Fibroblast of upper back skin (primary cell): ENCODE data around the gene HOATZ.

Experiments used
- DNase-seq: peaks from one replicate; pipeline ENCODE4 v3.0.0-alpha.2; 2013

The HOATZ gene

DNA sequence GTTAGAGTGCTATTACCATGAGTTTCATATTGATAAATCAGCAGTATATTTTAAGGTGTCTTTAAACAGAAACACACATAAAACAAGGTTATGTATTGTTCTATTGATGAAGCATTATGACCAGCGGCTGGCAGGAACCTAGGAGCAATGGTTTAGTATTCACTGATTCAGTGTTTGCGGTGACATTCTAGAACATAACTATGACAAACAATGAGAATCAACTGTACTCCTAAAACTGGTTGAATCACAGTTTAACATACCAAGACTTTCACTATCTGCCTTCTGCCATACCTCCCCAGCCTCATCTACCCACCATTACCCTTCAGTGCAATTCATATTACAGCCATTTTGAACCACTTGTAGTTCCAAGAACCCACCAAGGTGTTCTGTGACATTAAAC, 8.8 kb downstream of the HOATZ start:
- DNase-seq: no peak

DNA sequence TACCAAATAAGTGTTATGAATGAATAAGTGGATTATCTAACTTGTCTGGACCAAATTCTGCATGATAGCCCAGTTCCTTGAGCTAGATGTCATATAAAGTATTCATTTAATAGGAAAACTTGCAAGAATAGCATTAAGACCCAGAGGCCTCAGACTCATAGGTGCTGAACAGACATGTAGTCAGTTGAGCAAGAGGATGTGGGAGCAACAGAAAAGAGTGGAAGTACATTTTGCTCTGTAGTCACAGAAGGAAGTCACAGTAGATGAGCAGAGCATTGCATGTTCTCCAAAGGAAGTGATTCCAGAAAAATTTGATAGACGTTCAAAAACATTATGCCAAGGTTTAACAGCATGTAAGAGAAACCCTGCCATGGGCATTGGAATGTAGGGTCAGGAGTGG, 9.5 kb downstream of the HOATZ start:
- no peak for DNase-seq

DNA sequence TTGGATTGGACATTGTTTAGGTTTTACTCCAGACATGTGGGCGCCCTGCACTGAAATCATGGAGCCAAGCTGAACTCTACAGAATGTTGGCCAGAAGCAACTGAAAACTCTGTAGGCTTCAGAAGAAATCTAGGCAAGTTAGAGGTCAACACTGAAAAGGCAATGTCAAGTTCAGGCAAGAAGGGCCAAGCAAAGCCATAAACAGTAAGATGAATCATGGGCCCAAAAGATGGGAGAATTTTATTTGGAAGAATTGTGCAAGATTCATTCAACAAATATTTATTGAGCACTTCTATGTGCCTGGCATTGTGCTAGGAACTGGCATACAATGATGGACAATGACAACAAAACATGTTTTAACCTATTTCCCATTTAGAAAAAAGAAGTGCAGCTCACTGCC, 10.9 kb downstream of the HOATZ start:
- DNase-seq: no peak

DNA sequence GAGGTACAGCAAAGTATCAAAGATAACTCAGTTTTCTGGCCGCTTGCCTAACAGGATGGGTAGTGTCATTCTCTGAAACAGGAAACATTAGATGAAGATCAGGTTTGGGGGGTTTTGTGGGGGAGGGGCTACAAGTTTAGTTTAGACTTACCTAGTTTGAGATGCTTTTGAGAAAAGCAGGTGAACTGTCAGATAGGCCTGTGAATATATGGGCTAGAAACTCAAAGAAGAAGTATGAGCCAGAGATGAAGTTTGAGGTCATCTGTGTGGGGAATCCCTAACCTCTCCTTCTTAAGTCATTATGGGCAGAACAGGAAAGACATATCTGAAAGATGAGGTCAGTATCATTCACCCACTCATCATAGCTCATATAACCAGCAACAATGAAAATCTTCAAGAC, 11.9 kb downstream of the HOATZ start:
- DNase-seq: peak; percentile 69

DNA sequence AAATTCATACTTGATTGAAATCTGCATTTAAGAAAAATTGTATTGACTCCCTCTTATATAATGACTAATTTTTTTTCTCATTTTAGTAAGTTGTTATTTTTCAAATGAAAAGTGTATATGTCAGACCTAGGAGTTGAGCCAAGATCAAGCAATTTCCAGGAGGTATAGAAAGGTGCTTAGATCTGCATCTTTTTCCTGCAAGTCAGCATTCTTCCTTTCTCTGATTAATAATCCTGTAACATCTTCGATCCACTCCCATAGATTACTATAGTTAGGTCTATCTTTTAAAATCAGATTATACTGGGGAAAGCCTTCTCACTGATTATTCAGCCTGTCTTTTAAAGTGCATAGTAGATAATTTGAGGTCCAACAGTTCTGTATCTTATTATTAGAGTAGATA, 12.7 kb downstream of the HOATZ start:
- no peak for DNase-seq

DNA sequence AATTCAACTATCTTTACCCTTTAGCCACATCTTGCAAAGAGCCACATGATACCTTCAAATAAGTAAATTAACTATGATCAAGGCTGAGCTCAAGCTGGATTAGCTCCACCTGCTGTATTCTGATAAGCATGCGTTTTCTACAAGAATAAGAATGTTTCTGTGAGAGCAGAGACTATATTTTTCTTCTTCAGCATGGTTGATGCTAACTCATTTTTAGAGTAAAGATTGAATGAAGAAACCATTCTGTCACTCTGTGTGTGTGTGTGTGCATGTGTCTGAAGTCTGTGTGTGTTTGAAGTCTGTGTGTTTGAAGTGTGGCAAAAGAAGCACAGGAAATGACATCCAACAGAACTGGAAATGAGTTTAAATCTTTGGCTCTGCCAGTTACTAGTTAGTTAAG, 14.0 kb downstream of the HOATZ start:
- no peak for DNase-seq

DNA sequence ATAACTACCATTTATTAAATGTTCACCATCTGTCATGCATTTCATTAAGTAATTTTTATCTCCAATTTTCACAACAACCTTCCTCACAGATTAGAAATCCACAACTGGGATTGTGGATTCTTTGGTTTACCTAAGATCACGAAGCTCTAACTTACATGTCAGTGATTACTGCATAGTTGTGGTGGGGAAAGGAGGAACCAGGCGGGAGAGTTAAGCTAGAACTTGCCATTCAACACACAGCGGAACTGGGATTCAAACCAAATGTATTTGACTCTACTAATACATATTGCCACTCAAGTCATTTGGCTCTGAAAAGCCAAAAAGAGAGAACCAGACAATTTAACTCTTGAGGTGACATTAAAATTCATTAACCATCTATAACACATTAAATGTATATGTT, 15.5 kb downstream of the HOATZ start:
- peak; percentile 66 for DNase-seq

DNA sequence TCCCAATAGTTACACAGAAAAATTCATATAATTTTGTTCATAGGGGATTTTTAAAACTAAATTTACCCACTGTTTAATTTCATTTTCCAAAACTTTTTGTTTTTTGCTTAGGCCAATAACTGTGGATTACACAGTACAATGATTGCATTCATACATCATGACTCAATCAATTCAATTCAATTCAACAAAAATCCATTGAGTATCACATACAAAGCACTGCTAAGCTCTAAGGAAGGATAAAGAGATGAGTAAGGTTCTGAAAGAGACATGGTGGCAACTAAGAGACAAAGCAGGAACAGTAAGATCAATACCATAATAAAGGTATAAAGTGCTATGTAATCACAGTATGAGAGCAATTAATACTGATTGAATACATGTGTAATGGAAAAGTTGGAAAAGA, 16.6 kb downstream of the HOATZ start:
- DNase-seq: peak; percentile 37

DNA sequence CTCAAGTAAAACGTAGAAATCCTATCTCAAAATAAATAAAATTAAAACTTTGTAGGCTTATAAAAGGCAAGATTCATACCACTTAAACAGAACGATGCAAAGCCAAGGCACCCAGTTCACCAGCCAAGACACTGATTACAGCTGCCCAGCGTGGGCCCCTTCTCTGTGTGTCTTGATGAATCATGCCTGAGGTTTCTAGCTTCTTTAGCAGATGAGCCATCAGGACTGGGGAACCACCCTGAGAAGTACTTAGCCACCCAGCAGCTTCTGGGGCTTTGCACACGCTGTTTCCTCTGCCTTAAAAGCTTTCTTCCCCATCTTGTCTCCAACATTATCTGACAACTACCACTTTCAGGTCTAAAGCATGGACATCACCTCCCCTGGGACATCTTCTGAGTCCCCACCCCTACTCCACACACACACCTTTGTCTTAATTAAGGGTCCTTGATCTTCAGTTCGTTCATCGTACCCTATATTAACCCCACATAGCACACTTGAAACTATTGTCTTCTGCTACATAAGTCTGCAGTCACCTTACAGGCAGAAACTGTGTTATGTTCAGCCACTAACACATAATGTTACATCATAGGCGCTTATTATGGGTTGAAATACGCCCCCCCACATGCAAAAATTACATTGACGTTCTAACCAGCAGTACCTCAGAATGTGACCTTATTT, 17.2 kb downstream of the HOATZ start:
- peak; percentile 89 for DNase-seq

DNA sequence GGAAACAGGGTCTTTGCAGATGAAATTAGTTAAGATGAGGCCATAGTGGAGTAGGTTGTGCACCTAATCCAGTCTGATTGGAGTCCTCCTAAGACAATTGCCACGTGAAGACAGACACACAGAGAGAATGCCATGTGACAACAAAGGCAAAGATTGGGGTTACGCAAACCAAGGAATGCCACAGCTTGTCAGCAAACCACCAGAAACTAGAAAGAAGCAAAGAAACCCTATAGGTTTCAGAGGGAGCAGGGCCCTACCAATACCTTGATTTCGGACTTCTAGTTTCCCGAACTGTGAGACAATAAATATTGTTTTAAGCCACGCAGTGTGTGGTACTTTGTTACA, 17.8 kb downstream of the HOATZ start:
- no peak for DNase-seq

DNA sequence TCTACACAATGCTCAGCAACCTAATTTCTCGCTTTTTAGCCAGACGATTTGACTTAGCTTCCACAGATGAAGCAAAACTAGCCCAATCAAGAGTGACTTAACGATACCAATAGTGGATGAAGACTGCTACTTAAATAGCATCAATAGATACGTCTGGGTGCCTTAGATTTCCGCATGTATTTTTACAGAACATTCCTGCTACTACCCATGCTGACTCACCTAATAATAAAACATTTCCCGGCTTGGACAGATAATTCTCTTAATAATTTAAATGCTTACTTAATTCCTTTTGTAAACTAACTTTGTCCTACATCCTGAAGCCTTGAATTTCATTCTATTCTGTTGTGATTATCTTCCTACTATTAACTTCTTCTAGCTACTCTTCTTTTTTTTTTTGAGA, 20.7 kb downstream of the HOATZ start:
- no peak for DNase-seq

DNA sequence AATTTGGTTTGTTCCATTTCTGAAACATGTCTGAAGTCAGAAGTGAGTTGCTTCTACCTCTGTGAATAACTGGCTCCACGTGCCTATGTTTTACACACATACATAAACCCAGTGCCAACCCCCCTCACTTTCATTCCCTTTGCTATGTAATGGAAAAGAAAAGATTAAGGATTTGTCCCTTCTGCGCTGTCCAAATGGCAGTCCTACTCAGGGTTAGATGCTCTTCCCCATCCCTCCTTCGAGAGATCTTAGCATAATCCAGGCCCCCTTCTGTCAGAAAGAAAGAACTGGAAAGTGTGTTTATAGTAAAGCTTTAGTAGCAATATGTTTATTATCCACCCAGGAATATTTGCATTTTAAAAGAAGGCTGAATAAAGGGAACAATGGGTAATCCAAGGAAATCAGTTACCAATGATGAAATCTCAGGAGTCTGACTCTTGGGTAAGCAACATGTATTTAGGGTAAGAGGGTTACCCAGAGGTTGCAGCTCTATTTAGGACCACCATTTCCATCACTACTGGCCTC, 22.8 kb downstream of the HOATZ start:
- DNase-seq: no peak

DNA sequence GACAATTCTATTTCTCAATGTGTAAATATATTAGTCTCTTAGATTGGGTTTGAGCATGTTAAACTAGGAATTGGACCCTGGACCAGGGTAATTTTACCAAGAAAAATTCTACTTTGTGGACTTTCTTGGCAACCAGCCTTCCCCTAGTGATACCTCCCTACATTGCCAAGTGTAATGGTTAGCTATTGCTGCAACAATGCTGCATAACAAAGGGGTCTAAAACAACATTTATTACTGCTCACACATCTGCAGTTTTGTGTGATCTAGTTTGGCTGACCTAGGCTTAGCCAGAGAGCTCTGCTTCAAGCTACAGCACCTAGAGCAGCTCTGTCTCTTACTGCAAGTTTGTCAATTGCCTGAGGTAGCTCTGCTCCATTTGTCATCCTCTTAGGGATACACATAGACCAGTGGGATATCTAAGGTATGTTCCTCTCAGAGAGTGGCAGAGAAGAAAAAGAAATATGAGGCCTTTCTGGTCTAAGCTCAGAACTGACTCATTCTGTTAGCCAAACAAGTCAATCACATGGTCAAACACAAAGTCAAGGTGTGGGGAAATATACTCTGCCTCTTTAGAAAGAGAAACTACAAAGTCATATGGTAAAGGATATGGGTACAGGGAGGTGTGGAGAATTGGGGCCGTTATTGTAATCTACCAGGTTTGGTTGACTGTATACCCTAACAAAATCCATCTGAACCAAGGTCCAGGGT, 24.0 kb downstream of the HOATZ start:
- DNase-seq: no peak

DNA sequence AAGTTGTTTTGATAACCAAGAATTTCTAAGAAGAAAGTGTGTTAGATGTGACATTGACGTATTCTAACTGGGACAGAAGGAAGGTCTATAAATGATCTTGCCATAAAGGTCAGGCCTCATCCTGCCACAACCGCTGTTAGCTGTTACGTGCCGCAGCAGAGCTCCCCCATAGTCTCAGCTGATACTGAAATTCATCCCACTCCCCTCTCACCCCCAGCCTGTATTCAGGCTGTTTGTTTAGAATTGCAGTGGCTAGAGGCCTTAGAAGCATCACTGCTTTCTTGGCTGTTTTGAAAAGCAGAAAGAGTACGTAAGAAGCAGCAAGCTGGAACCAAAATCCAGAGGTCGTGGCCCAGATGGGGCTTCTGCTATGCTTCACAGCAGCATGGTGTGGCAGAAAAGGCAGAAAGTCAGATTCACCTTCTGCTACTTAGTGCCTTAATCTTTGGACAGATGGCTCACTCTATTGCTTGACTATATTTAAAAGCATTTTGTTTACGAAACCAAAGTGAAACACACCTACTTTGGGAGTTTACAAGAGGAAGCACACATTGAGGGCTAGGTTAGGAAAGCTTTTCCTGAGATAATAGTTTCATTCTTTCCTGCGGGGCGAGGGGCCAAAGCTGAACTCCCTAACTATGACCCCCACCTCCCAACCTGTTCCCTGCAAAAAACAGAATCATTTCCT, 25.0 kb downstream of the HOATZ start:
- DNase-seq: no peak

DNA sequence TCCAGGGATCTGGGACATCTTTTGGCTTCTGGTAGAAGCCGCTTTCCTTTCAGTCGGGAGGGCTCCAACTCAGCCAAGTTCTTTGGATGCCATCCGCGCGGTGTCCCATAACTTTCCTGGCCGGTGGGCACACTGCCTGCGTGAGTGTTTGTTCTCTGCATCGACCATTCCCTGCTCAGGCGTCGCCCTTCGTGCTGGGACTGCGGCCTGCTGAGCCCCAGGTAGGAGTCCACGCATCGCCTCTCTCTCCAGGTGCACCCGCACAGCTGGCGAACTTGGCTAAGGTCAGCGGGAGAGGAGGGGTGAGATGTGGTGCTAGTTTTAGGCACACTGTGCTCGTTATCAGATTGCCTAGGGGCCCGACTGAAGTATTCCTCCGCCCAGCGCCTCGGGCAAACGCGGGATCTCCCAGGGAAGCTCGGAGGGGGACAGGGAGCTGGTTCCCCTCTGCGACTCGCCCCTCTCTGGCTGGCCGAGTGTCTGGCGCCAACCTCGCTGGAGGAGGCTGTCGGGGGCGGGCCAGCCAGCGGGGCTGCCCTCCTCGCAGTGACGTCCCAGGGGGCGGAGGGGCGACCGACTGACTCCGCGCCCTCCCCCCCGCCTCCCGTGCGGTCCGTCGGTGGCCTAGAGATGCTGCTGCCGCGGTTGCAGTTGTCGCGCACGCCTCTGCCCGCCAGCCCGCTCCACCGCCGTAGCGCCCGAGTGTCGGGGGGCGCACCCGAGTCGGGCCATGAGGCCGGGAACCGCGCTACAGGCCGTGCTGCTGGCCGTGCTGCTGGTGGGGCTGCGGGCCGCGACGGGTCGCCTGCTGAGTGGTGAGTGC, 25.7 kb downstream of the HOATZ start, which contains the start of gene LAYN:
Gene LAYN (plus strand): TSS at position 607 of the 823 bp plus-strand sequence. CDS start 124 bp downstream, at position 731.
- peak; percentile 63 for DNase-seq

DNA sequence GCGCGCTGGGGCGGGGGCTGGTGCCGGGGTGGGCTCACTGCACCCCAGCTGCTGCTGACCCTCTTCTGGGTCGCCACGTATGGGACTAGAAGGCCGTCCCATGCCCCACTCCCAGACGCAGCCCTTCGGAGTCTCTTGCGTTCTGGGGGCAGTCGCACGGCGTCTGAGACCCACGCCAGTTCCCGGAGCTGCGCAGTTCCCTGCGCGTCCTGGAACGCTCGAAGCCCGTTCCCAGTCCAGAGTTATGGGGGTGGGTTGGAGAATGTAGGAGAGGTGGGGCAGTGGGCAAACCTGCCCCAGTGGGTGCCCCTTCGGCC, 26.3 kb downstream of the HOATZ start:
- no peak for DNase-seq

DNA sequence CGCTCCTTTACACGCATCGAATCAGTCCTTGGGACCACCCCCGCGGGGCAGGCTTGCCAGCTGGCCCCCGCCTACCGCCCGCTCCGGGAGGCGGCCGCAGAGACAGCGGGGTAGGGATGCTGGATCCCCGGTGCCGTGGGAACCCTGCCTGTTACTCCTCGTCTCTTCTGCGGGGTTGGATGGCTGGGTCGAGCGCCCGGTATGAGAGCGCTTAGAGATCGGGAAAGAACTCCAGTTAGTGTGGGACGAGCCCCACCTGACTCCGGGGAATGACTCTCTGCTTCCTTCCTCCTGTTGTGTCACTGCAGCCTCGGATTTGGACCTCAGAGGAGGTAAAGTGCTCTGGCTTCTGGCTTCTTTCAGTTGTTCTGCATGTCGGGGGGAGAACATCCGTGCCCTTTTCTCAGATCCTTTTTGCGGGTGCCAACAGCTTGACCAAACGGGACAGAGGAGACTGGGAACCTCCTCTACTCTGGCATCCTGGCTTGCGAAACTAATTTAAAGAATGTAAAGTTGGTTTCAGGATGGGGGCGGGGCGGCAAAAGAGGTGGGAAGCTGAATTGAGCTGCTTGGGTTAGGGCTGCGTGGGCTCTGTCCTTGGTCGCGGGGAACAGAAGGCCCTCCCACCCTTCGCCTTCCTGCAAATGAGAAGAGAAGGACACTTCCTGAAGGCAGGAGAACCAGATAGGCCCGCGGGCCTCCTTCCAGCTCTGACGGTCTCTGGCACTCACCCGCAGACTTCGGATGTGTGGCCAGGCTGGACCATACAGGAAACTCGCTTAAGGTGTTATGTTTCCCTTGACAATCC, 26.9 kb downstream of the HOATZ start:
- DNase-seq: peak; percentile 87

DNA sequence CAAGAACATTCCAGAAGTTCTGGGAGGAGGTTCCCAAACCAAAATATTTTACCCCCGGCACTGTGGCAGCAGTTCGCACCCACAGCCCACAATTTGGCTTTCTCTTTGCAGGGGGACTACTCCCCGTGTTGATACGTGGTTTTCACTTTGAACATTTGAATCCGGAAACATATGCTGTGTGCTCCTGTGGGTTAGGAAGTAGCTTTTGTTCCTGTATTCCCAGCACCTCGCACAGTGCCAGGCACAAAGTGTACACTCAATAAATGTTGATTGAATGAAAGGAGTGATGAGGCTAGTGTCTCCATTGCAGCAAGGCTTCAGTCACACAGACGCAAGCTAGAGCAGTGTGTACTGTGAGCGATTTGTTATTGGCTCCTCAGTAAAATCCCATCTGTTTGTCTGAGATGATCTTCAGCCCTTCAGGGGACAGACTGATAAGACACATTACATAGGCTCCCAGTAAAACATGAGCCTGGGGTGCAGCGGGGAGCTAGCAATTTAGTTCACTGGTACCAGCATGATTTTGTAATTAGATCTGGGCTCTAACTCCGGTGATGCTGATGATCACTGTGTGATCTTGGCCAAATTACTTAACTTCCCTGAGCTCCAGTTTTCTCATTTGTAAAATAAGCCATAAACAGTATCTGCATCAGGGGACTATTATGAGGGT, 28.2 kb downstream of the HOATZ start:
- DNase-seq: no peak

DNA sequence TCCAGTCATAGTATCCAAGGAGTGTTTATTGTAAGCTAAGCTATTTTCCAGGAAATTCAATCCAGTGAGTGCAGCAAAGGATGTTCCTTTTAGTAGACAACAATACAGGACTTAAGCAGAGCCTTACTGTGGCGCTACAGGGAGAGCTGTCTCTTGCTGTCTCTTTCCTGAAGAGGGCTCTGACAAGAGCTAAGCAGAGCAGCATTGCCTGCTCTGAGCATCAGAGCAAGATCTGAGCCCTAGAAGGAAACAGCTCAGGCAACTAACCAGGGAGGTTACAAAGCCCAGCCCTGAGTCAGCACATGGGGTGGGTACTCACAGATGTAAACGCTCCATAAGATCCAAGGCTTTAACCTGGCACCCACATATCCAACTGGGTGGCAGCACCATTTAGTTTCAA, 33.9 kb downstream of the HOATZ start:
- DNase-seq: no peak

DNA sequence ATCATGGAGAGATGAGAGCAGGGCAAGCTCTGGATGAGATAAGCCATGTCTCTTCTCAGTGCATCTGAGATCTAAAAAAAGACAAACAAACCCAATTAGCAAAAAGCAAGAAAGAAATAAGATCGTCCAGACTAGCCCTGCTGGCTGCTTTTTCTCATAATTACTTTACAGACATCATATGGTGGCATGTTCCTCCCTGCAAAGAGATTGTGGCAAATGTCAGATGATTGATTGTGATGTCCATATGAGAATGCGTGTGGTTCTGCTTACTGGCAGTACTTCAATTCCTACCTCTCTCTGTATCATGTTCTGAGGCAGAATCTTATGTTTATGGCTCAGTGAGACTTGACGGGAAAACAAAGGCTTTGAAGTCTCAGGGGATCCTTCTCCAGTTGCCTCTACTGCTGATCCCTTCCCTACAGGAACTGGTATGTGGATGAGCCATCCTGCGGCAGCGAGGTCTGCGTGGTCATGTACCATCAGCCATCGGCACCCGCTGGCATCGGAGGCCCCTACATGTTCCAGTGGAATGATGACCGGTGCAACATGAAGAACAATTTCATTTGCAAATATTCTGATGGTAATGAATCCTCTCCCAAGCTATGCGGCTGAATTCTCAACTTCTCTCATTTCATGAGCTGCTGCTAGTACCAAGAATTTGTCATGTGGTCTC, 34.8 kb downstream of the HOATZ start:
- peak; percentile 36 for DNase-seq

DNA sequence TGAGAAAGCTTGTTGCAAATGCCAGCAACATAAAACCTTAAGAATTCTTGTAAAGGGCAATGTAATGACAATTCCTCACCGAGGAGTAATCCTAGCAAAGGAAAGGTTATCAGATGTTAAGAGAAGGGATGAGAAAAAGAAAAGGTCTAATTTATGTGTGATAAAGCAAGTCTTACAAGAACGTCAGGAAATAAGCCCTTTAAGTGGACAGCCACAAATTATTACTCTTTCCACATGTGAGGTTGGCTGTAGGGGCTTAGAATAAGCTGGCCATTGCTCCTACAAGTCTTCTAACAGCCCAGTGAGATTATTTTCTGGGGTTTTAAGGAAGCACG, 35.3 kb downstream of the HOATZ start:
- DNase-seq: no peak
